ENCODE measurements around the gene MYO10. TPM values are rescaled to one million over a fixed set of nuclear protein-coding genes. Genes with fewer than 3 reads are reported as not detected.
A peak's percentile ranks its signal among the peaks of the same experiment; 100 is the strongest.

MYO10 gene
- total and polyA plus RNA-seq, 2 of the 8 experiments (the other 6 are each of a cell fraction or from before 2014, with no cell fraction given): 21.5 to 107 TPM

DNA sequence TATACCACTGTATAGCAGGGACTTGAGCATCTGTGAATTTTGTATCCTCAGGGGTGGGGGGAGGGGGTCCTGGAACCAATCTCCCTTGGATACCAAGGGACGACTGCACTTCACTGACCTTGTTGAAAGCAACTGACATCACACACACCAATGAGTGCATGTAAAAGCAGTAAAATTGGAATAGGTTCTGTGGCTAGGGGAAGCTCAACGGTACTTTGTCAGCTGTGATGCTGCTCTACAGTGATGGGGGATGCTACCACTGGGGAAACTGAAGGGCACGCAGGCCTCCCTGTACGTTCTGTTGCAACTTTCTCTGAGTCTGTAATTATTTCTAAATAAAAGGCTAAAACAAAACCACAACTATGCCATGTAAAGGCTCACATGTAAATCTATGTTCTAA, 272.2 kb downstream of the MYO10 start:
- no peak overlapping the region for H3K14ac ChIP-seq (ENCODE audit: insufficient read length)
- TF ChIP-seq BCL11A (IDR thresholded peaks at IDR 0.05; ENCODE audit: low read depth in 2 of 2, low read length in 2 of 2): no peak
- no peak for TF ChIP-seq HDAC2 (IDR thresholded peaks at IDR 0.05; ENCODE audit: borderline replicate concordance in 1 of 2, low read depth in 2 of 2, low read length in 2 of 2)
- no peak for TF ChIP-seq TCF12 (IDR thresholded peaks at IDR 0.05; ENCODE audit: low read depth, low read length)
- TF ChIP-seq, protein P1, sequence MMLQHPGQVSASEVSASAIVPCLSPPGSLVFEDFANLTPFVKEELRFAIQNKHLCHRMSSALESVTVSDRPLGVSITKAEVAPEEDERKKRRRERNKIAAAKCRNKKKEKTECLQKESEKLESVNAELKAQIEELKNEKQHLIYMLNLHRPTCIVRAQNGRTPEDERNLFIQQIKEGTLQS (IDR thresholded peaks at IDR 0.05; ENCODE audit: insufficient read depth, low read depth, low read length): no peak
- TF ChIP-seq CEBPB (IDR thresholded peaks at IDR 0.05; ENCODE audit: low read depth, low read length): no peak
- no peak for TF ChIP-seq SP1 (IDR thresholded peaks at IDR 0.05; ENCODE audit: low read depth, low read length)
- peak; percentile 26 to 52; a peak in 2 of 3 replicates for TF ChIP-seq POLR2A (IDR thresholded peaks at IDR 0.05; ENCODE audit: control extremely low read depth in 1 of 2, low read depth in 2 of 2, low read length in 2 of 2)
- no peak for TF ChIP-seq PHF8 (conservative IDR thresholded peaks at IDR 0.05; ENCODE audit: low read depth, low read length)
- no peak for TF ChIP-seq YY1 (IDR thresholded peaks at IDR 0.05; ENCODE audit: low read depth, low read length)
- TF ChIP-seq KDM5A (IDR thresholded peaks at IDR 0.05; ENCODE audit: low read length): no peak
- no peak for TF ChIP-seq BACH1 (IDR thresholded peaks at IDR 0.05; ENCODE audit: low read length)
- no peak for TF ChIP-seq HDAC6 (IDR thresholded peaks at IDR 0.05; ENCODE audit: low read depth, low read length)
- peak; percentile 56; the same call in 1 of the 2 replicates for TF ChIP-seq POLR2AphosphoS5 (IDR thresholded peaks at IDR 0.05; ENCODE audit: low read depth, low read length)
- no peak for TF ChIP-seq BRCA1 (IDR thresholded peaks at IDR 0.05; ENCODE audit: low read depth, low read length)
- TF ChIP-seq MAFK (IDR thresholded peaks at IDR 0.05; ENCODE audit: low read depth, low read length): no peak
- no peak for TF ChIP-seq CREB1 (IDR thresholded peaks at IDR 0.05)
- ChIA-PET POLR2A (ENCODE audit: partially characterized antibody) (interaction anchor here (0.7 to 1.3 kb wide), 2 partner anchors 16 to 35 kb away, joined by 3 to 4 read pairs; no protein-coding TSS in a partner anchor), CTCF (ENCODE audit: partially characterized antibody) (interaction anchor here (0.6 to 1.4 kb wide), 3 partner anchors 12 to 166 kb away, joined by 3 to 9 read pairs (median 4); no protein-coding TSS in a partner anchor)
- no peak overlapping the region for H2BK20ac ChIP-seq (ENCODE audit: low read length)
- no peak overlapping the region for H2BK12ac ChIP-seq (ENCODE audit: low read depth, low read length)
- H2BK120ac ChIP-seq (replicated peaks; ENCODE audit: low read depth, low read length): no peak overlapping the region
- H2AK5ac ChIP-seq (ENCODE audit: low read depth, low read length): no peak overlapping the region
- no peak overlapping the region for H4K5ac ChIP-seq (ENCODE audit: insufficient read length, low read depth, low read length)
- no peak overlapping the region for H4K91ac ChIP-seq (replicated peaks; ENCODE audit: insufficient read length, low read length)
- H3K4ac ChIP-seq (replicated peaks; ENCODE audit: insufficient read length, low read depth, low read length): no peak overlapping the region
- H3K36me3 ChIP-seq (ENCODE audit: control insufficient read depth in 2 of 4, insufficient read depth in 4 of 4, low read length in 3 of 4): peaks cover 23 to 49% (median 34%) of the 10 kb centered on the region in 4 experiments
- no peak overlapping the region for H3K23ac ChIP-seq (ENCODE audit: insufficient read length)
- no peak overlapping the region for H4K8ac ChIP-seq (ENCODE audit: extremely low read depth, insufficient read depth, low read length)
- DNase-seq (ENCODE audit: low read depth in 1 of 2, low spot score in 2 of 2): no peak
- H3K4me3 ChIP-seq (ENCODE audit: extremely low read depth in 1 of 4, insufficient read depth in 2 of 4, low read depth in 3 of 4, low read length in 4 of 4): no peak overlapping the region
- H3K27me3 ChIP-seq (replicated peaks in 1 of 4; ENCODE audit: control insufficient read depth in 3 of 4, extremely low read depth in 1 of 4, insufficient read depth in 3 of 4, low read length in 3 of 4): no peaks in the 10 kb centered on the region
- no peak overlapping the region for H3K18ac ChIP-seq (ENCODE audit: extremely low read depth, low read length)
- WGBS, 2 experiments (ENCODE audit: extremely low coverage in 1 of 2, insufficient coverage in 1 of 2, insufficient read length in 1 of 2, insufficient replicate concordance in 2 of 2, low coverage in 1 of 2, low lambda C conversion rate in 2 of 2, missing lambda C conversion rate in 1 of 2): 93% methylated on average over 4 of the region's 4 CpGs; no CpG with 5 or more reads in 1 of the 2 experiments
- no peaks in the 10 kb centered on the region for H3K79me2 ChIP-seq (ENCODE audit: control insufficient read depth in 1 of 2, insufficient read depth in 2 of 2, low read length in 2 of 2)
- no peak overlapping the region for H3K56ac ChIP-seq (replicated peaks; ENCODE audit: insufficient read length, low read depth, low read length)
- no peak overlapping the region for H2AFZ ChIP-seq (ENCODE audit: low read length)
- no peak overlapping the region for H3K4me2 ChIP-seq (ENCODE audit: insufficient read depth in 1 of 2, low read depth in 2 of 2, low read length in 2 of 2)
- H3K23me2 ChIP-seq (ENCODE audit: low read depth, low read length): no peaks in the 10 kb centered on the region
- H2BK15ac ChIP-seq (ENCODE audit: low read length): no peak overlapping the region
- no peak overlapping the region for H3K27ac ChIP-seq (ENCODE audit: low read depth, low read length)
- no peaks in the 10 kb centered on the region for H3K79me1 ChIP-seq (ENCODE audit: low read depth, low read length)
- no peaks in the 10 kb centered on the region for H3K9me3 ChIP-seq (ENCODE audit: insufficient read depth in 2 of 2, low read depth in 1 of 2, low read length in 1 of 2)
- no peak overlapping the region for H3K9ac ChIP-seq (replicated peaks in 1 of 4; ENCODE audit: extremely low read depth in 1 of 4, low read depth in 3 of 4, low read length in 3 of 4)
- no peak overlapping the region for H2BK5ac ChIP-seq (ENCODE audit: low read depth, low read length)
- no peaks in the 10 kb centered on the region for H3K4me1 ChIP-seq (replicated peaks in 1 of 4; ENCODE audit: control insufficient read depth in 3 of 4, insufficient read depth in 4 of 4, low read length in 3 of 4)
- H4K20me1 ChIP-seq (replicated peaks in 1 of 2; ENCODE audit: control insufficient read depth in 1 of 2, insufficient read depth in 2 of 2, low read length in 2 of 2): peaks cover 5 to 10% of the 10 kb centered on the region in 2 experiments
- no peak for FAIRE-seq
